Activated T-helper 1 cell treated with anti-CD3 and anti-CD28 coated beads, Interleukin-12 subunit alpha, Interleukin-12 subunit beta, Interleukin-2, Interleukin-4 antibody, amounts not matched to agents 30 ng/mL and 10 ng/mL and 1 ng/mL, durations not matched to agents 14 hours and 24 hours and 36 hours (primary cell): ENCODE results near the gene FXYD6. TPM values are rescaled to one million over a fixed set of nuclear protein-coding genes. Genes with fewer than 3 reads are reported as not detected.

Experiments used
- DNase-seq: peaks from one replicate; pipeline ENCODE4 v3.0.0; 2021; ENCODE audit warnings: low spot score
- H3K27ac Mint-ChIP-seq: one replicate; pipeline ENCODE4 v1.8.0; 2021; ENCODE audit warnings: mild to moderate bottlenecking, mixed read lengths
- H3K27me3 Mint-ChIP-seq: one replicate; pipeline ENCODE4 v1.8.0; 2022; ENCODE audit warnings: mild to moderate bottlenecking, moderate library complexity, mixed read lengths; ENCODE audit not compliant: insufficient read depth
- H3K36me3 Mint-ChIP-seq: one replicate; pipeline ENCODE4 v1.8.0; 2021; ENCODE audit warnings: low read depth, mixed read lengths
- H3K4me1 Mint-ChIP-seq: one replicate; pipeline ENCODE4 v1.8.0; 2021; ENCODE audit warnings: low read depth, mixed read lengths
- H3K4me3 Mint-ChIP-seq: one replicate; pipeline ENCODE4 v1.8.0; 2021; ENCODE audit warnings: mild to moderate bottlenecking, moderate library complexity, mixed read lengths
- H3K9me3 Mint-ChIP-seq: one replicate; pipeline ENCODE4 v1.8.0; 2021; ENCODE audit warnings: mixed read lengths
- intact Hi-C: fragments of 100-400 bp; cut with micrococcal nuclease; formaldehyde crosslinking; loops from one replicate; pipeline ENCODE4 v1.15.1; 2024
- total RNA-seq: library from RNA; stranded (reverse); gene quantifications from 2 replicates; pipeline ENCODE4 v1.2.3, GENCODE V29; 2022

Gene FXYD6
- total RNA-seq, 1 donor from 2014 or later = not detected

DNA sequence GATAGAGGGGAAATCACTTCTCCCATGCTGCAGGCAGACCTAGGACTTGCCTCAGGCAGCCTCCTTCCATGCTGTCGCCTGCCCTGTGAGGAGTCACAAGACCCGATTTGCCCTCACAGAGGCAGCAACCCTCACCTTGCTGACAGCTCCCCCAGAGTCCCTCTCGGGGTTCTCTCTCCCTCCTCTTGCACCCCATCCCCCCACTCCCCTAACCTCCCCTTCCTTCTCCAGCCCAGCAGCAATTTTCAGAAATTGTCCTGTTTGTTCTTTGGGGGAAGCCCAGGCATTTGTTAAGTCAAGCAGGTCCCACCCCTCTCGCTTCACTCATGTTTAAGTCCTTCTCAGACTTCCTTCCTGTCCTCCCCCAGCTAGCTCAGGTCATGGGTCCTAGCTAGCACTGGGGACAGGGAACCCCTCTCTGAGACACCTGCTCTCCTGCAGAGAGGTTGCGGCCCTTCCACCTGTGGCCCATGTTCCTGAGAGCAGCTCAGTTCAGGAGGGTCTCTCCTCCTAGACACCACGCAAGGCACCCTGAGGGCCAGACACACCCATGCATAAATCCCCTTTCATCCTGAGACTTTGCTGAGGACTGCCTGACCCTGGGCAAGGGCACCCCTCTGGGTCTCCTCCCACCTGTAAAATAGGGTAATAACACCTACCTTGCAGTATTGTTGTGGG, 45.6 kb downstream of the FXYD6 start:
- Mint-ChIP-seq H3K9me3 (no peaks in the 10 kb centered on the region), H3K27me3 (no peaks in the 10 kb centered on the region), H3K27ac (peak overlapping the region; percentile 87), H3K4me1 (peaks cover 59% of the 10 kb centered on the region), H3K36me3 (no peaks in the 10 kb centered on the region), H3K4me3 (peak overlapping the region; percentile 57)
- intact Hi-C loops = no loop called here
- no peak for DNase-seq

DNA sequence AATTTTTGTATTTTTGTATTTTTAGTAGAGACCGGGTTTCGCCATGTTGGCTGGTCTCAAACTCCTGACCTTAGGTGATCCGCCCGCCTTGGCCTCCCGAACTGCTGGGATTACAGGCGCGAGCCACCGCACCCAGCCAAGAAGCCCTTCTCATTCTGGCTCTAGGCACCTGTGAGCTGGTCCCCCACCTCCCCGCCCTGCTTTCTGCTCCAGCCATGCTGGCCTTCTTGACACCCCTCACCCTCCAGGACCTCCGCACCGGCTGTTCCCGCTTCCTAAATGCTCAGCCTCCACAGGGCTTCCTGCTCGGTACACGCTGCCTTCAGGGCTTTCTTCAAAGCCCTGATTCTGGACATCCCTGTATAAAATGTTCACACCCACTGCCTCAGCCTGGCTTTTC, 46.4 kb downstream of the FXYD6 start:
- Mint-ChIP-seq H3K4me3 (peak overlapping the region; percentile 64), H3K36me3 (no peaks in the 10 kb centered on the region), H3K27ac (peak overlapping the region; percentile 87), H3K9me3 (no peaks in the 10 kb centered on the region), H3K4me1 (peaks cover 63% of the 10 kb centered on the region), H3K27me3 (no peaks in the 10 kb centered on the region)
- intact Hi-C loops = no loop called here
- no peak for DNase-seq

DNA sequence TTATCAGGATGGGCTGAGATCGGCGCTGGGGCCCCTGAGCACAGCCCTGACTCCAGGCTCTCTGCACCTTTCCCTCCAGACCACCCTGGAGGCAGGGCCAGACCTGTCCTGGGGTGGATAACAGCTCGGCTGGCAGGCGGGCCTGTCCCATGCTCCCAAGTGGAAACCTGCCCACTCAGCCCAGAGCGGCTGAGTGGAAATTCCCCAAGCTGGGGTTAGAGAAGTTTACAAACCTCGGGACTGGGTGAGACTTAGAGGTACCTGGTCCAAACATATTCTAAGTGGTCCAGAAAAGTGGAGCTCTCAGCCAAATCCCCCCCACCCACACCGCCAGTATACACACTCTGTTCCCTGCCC, 47.1 kb downstream of the FXYD6 start:
- Mint-ChIP-seq H3K27me3 (no peaks in the 10 kb centered on the region), H3K4me3 (no peak overlapping the region), H3K9me3 (no peaks in the 10 kb centered on the region), H3K4me1 (peaks cover 67% of the 10 kb centered on the region), H3K27ac (peak overlapping the region; percentile 65), H3K36me3 (no peaks in the 10 kb centered on the region)
- intact Hi-C loops = no loop called here
- DNase-seq = no peak

DNA sequence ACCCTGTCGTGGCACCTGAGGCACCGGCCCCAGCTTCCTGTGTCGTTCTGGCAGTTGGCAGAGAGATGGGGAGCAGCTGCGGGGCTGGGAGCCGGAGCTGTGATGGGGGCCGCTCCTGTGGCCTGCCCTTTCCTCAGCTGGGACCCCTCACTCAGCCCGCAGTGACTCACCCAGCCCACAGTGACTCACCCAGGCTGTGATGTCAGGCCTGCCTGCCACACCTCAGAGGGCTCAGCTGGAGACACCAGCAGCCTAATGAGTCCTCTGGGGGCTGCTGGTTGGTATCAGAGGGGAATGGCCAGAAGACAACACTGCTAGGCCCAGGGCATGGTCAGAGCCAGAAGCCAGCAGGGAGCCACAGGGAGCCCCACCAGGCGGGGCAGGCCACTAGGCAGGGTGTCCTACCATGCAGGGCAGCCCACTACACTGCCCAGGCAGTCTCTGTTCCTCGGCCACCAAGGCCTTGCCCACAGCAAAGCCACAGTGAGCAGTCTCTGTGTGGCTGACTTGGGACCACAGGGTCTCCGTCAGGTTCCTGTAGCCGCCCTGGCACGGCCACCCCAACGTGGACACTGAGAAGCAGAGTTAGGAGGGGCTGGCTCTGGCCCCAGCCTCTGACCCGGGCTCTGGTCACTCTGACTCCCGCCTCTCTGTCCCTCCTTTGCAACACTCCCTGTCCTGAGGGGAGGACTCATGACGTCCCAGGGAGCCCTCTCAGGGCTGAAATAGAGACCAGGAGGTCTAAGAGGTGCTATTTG, 47.7 kb downstream of the FXYD6 start:
- H3K4me3 Mint-ChIP-seq = peak overlapping the region; percentile 37
- DNase-seq = peak; percentile 79
- no peaks in the 10 kb centered on the region for H3K9me3 Mint-ChIP-seq
- H3K4me1 Mint-ChIP-seq = peaks cover 73% of the 10 kb centered on the region
- H3K27ac Mint-ChIP-seq = peak overlapping the region; percentile 86
- H3K27me3 Mint-ChIP-seq = no peaks in the 10 kb centered on the region
- no peaks in the 10 kb centered on the region for H3K36me3 Mint-ChIP-seq
- intact Hi-C loops = loop anchor here (1.0 kb wide), 1 partner anchor 10 kb away; no protein-coding TSS in a partner anchor

GRCh38 chr11:117827521-117828511, 48.6 kb downstream of the FXYD6 start:
- Mint-ChIP-seq H3K27ac (peak overlapping the region; percentile 87), H3K4me1 (peaks cover 82% of the 10 kb centered on the region), H3K9me3 (no peaks in the 10 kb centered on the region), H3K4me3 (peak overlapping the region; percentile 38), H3K27me3 (no peaks in the 10 kb centered on the region), H3K36me3 (no peaks in the 10 kb centered on the region)
- no peak for DNase-seq
- intact Hi-C loops = loop anchor here (1.0 kb wide), 1 partner anchor 10 kb away; no protein-coding TSS in a partner anchor

DNA sequence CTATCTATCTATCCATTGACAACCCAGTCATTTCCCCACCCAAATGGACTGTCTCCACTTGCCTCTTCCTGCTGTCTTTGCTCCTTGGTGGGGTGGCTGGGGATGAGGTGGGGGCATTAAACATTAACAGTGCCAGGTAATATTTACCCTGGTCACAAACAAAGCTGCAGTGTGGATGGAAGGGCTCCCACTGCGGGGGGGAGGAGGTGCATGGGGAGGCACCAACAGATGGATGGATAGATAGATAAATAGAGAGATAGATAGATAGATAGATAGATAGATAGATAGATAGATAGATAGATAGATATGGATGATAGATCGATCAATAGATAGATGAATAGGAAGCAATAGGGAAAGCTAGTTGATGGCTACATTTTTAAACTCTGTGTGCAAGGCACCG, 49.6 kb downstream of the FXYD6 start:
- intact Hi-C loops = no loop called here

DNA sequence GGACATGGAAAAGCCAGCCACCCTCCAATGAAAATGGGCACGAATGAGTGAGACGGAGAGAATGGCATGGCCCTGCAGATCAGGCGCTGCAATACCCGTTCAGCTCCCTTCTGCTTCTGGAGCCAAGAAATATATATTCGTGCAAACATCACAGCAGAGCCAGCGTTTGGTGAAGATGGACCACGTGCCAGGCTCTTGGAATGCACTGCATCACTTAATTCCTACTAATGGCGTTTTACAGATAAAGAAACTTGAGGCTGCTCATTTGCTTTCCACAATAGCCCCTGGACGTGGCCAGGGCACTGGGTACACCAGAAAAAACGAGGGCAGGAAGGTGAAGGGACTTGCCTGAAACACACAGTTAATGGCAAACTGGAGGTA, 50.3 kb downstream of the FXYD6 start:
- intact Hi-C loops = no loop called here
- DNase-seq = no peak
- Mint-ChIP-seq H3K27me3 (no peaks in the 10 kb centered on the region), H3K36me3 (no peaks in the 10 kb centered on the region), H3K4me1 (peaks cover 82% of the 10 kb centered on the region), H3K27ac (no peak overlapping the region), H3K4me3 (no peak overlapping the region), H3K9me3 (no peaks in the 10 kb centered on the region)

More for the DNA sequence above, 49.6 kb downstream of the FXYD6 start:
- H3K36me3 Mint-ChIP-seq = no peaks in the 10 kb centered on the region
- H3K9me3 Mint-ChIP-seq = no peaks in the 10 kb centered on the region
- peaks cover 82% of the 10 kb centered on the region for H3K4me1 Mint-ChIP-seq
- H3K4me3 Mint-ChIP-seq = no peak overlapping the region
- no peak for DNase-seq
- H3K27ac Mint-ChIP-seq = peak overlapping the region; percentile 37
- no peaks in the 10 kb centered on the region for H3K27me3 Mint-ChIP-seq

DNA sequence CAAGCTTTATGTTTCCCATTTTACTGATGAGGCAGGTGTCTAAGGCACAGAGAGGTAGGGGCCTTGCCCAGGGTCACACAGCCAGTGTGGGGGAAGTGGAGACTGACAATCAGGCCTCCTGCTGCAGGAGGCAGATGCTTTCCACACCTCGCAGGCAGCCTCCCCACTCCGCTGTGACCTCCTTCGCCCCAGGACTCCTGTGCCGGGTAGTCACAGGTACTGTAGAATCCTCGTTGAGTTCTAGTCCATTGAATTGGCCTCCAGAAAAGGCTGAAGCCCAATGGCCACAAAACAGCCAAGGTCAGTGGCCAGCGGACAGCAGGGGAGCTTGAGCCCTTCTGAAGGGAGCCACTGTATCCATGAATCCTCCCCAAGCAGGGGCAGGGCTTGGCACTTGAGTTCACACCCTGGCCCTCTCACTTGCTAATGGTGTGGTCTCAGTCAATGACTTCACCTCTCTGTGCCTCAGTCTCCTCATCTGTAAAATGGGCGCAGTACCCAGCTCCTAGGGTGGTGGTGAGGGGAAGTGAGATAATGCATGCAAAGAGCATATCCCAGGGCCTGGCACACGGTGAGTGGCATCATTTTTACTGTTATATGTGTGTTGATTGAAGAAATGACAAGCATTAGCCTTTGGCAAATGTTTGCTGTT, 50.8 kb downstream of the FXYD6 start:
- H3K4me3 Mint-ChIP-seq = no peak overlapping the region
- intact Hi-C loops = no loop called here
- no peak overlapping the region for H3K27ac Mint-ChIP-seq
- no peaks in the 10 kb centered on the region for H3K27me3 Mint-ChIP-seq
- H3K36me3 Mint-ChIP-seq = no peaks in the 10 kb centered on the region
- peaks cover 77% of the 10 kb centered on the region for H3K4me1 Mint-ChIP-seq
- no peak for DNase-seq
- no peaks in the 10 kb centered on the region for H3K9me3 Mint-ChIP-seq

DNA sequence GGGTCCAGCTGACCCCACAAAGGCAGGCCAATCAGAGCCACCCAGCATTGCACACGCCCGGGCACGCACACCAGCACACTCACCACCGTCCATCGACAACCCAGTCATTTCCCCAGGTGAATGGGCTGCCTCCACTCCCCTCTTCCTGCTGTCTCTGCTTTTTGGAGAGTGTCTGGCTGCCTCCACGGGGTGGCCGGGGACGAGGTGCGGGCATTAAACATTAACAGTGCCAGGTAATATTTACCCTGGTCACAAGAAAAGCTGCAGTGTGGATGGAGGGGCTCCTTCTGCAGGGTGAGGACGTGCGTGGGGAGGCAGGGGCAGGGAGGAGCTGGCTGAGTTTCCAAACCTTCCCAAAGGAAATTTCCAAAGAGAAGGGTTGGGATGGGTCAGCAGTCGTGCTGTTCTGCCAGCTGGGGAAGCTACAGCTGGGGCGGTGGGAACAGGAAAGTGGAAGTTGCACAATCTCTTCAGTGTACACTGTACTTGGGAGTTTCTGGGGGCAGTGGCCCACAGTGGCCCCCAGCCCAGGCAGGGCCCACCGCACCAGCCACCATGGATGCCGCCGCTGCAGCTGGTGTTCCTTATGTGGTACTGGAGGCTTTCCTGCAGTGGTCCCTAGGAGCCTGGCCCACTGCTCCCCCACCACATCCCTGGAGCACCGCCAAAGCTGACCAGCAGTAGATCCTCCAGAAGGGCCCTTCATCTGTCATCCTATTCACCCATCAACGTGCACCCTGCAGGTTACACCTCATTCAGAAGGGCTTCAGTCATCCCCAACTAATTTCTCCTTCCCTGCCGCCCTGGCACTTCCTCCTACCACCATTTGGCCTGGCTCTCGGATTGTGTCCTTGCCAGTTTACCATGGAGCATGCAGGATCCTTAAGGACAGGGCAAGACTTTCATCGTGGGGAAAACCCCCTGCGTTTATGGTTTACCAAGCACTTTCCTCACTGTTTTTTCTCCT, 51.6 kb downstream of the FXYD6 start, which contains the start of gene FXYD2:
Gene FXYD2, minus strand, starts transcription at position 174 of the 967 bp plus-strand sequence. Its CDS starts 66 bp downstream, at position 108.
- H3K27me3 Mint-ChIP-seq = no peaks in the 10 kb centered on the region
- H3K36me3 Mint-ChIP-seq = no peaks in the 10 kb centered on the region
- H3K27ac Mint-ChIP-seq = peak within 1 kb of the TSS; percentile 70
- DNase-seq = no peak
- intact Hi-C loops = no loop called here
- H3K9me3 Mint-ChIP-seq = no peaks in the 10 kb centered on the region
- peaks cover 72% of the 10 kb centered on the region for H3K4me1 Mint-ChIP-seq
- no peak within 1 kb of the TSS for H3K4me3 Mint-ChIP-seq

GRCh38 chr11:117823946-117824420, 52.5 kb downstream of the FXYD6 start:
- Mint-ChIP-seq H3K27me3 (no peaks in the 10 kb centered on the region), H3K27ac (peak overlapping the region; percentile 43), H3K4me3 (no peak overlapping the region), H3K4me1 (peaks cover 69% of the 10 kb centered on the region), H3K9me3 (no peaks in the 10 kb centered on the region), H3K36me3 (no peaks in the 10 kb centered on the region)
- DNase-seq = no peak
- intact Hi-C loops = no loop called here

DNA sequence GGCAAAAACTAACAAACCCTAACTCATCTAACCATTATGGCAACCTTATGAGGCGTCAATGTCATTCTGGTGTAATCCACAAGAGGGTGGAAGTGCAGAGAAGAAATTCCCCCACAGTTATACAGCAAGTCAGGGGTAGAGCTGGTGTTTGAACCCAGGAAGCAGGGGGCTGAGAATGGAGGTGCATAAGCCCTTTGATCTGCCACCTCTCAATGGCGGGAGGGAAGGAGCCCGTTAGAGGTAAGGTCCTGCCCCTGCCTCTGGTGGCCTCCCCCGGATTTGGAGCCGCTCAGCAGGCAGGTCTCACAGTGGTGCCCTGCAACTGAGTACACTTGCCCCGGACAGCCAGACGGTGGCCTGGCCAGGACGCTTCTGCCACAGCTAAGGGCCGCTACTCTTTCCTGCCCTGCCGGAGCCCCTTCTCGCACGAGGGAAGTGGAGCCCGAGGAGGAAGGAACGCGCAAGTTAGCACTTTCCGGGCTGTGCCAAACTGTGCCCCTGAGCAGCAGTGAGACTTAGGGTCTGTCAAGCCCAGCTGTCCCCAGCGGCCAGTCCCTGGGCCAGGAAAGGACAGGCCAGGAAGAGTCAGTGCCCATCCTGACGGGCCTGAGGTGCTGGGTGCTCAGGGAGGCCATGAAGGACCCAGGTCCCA, 53.0 kb downstream of the FXYD6 start:
- H3K36me3 Mint-ChIP-seq = peaks cover under 1% of the 10 kb centered on the region
- H3K9me3 Mint-ChIP-seq = no peaks in the 10 kb centered on the region
- H3K27me3 Mint-ChIP-seq = no peaks in the 10 kb centered on the region
- H3K27ac Mint-ChIP-seq = peak overlapping the region; percentile 70
- intact Hi-C loops = no loop called here
- peaks cover 69% of the 10 kb centered on the region for H3K4me1 Mint-ChIP-seq
- no peak for DNase-seq
- peak overlapping the region; percentile 1 for H3K4me3 Mint-ChIP-seq
